ENCODE data around the gene LHFPL6.

LHFPL6 gene

GRCh38 chr13:39556866-39557265, 46.1 kb downstream of the LHFPL6 start:
- Histone ChIP-seq H3K4me3 (ENCODE audit: low read depth, low read length, poor library complexity, severe bottlenecking) (no peak overlapping the region), H3K9ac (ENCODE audit: low read length) (no peak overlapping the region), H3K27ac (ENCODE audit: low read depth, low read length, poor library complexity, severe bottlenecking) (no peak overlapping the region), H2AFZ (ENCODE audit: low read length) (no peak overlapping the region), H3K27me3 (ENCODE audit: insufficient read depth, low read length) (no peaks in the 10 kb centered on the region), H4K20me1 (ENCODE audit: insufficient read depth, low read length) (no peaks in the 10 kb centered on the region), H3K4me2 (ENCODE audit: low read length) (no peak overlapping the region), H3K36me3 (ENCODE audit: insufficient read depth, low read length) (no peaks in the 10 kb centered on the region), H3K9me3 (ENCODE audit: low read length) (no peaks in the 10 kb centered on the region), H3F3A (ENCODE audit: insufficient read depth, low read length) (no peaks in the 10 kb centered on the region), H3K9me2 (ENCODE audit: low read depth, low read length) (no peaks in the 10 kb centered on the region), H3K4me1 (ENCODE audit: insufficient read depth, low read length, severe bottlenecking) (no peaks in the 10 kb centered on the region), H3K79me2 (ENCODE audit: insufficient read depth, low read length) (no peaks in the 10 kb centered on the region)
- TF ChIP-seq, protein P1, sequence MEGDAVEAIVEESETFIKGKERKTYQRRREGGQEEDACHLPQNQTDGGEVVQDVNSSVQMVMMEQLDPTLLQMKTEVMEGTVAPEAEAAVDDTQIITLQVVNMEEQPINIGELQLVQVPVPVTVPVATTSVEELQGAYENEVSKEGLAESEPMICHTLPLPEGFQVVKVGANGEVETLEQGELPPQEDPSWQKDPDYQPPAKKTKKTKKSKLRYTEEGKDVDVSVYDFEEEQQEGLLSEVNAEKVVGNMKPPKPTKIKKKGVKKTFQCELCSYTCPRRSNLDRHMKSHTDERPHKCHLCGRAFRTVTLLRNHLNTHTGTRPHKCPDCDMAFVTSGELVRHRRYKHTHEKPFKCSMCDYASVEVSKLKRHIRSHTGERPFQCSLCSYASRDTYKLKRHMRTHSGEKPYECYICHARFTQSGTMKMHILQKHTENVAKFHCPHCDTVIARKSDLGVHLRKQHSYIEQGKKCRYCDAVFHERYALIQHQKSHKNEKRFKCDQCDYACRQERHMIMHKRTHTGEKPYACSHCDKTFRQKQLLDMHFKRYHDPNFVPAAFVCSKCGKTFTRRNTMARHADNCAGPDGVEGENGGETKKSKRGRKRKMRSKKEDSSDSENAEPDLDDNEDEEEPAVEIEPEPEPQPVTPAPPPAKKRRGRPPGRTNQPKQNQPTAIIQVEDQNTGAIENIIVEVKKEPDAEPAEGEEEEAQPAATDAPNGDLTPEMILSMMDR (IDR thresholded peaks at IDR 0.05; ENCODE audit: low read length): no peak
- TF ChIP-seq EZH2 (IDR thresholded peaks at IDR 0.05; ENCODE audit: borderline replicate concordance, low read length): no peak

DNA sequence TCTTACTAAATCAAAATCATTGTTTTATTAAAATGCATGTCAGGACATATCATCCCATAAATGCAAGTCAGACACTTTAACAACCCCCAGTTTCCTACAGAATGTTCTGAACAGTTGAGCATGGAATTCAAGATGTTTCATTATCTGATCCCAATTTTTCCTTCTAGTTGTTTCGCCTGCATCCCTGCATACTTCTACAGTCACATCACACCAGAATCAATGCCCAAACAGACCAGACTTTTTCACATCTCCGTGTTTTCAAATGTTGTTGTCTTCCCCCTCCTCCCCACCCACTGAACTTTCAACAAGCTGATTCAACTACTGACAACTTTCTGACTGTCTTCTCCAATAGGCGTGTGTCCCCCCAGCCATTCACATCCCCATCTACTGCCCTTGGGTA, 48.6 kb downstream of the LHFPL6 start:
- no peak for TF ChIP-seq EZH2 (IDR thresholded peaks at IDR 0.05; ENCODE audit: borderline replicate concordance, low read length)
- TF ChIP-seq, protein P1 (IDR thresholded peaks at IDR 0.05; ENCODE audit: low read length): no peak
- H3K9me3 ChIP-seq (ENCODE audit: low read length): no peaks in the 10 kb centered on the region
- H3K9me2 ChIP-seq (ENCODE audit: low read depth, low read length): no peaks in the 10 kb centered on the region
- no peaks in the 10 kb centered on the region for H3K4me1 ChIP-seq (ENCODE audit: insufficient read depth, low read length, severe bottlenecking)
- H3K9ac ChIP-seq (ENCODE audit: low read length): no peak overlapping the region
- no peak overlapping the region for H2AFZ ChIP-seq (ENCODE audit: low read length)
- no peaks in the 10 kb centered on the region for H3K79me2 ChIP-seq (ENCODE audit: insufficient read depth, low read length)
- H3K4me3 ChIP-seq (ENCODE audit: low read depth, low read length, poor library complexity, severe bottlenecking): no peak overlapping the region
- H4K20me1 ChIP-seq (ENCODE audit: insufficient read depth, low read length): no peaks in the 10 kb centered on the region
- H3K27me3 ChIP-seq (ENCODE audit: insufficient read depth, low read length): no peaks in the 10 kb centered on the region
- no peak overlapping the region for H3K27ac ChIP-seq (ENCODE audit: low read depth, low read length, poor library complexity, severe bottlenecking)
- no peaks in the 10 kb centered on the region for H3K36me3 ChIP-seq (ENCODE audit: insufficient read depth, low read length)
- H3F3A ChIP-seq (ENCODE audit: insufficient read depth, low read length): no peaks in the 10 kb centered on the region
- H3K4me2 ChIP-seq (ENCODE audit: low read length): no peak overlapping the region

GRCh38 chr13:39552246-39552645, 50.7 kb downstream of the LHFPL6 start:
- no peak for TF ChIP-seq EZH2 (IDR thresholded peaks at IDR 0.05; ENCODE audit: borderline replicate concordance, low read length)
- TF ChIP-seq, protein P1 (IDR thresholded peaks at IDR 0.05; ENCODE audit: low read length): no peak

More at GRCh38 chr13:39552246-39552645, 50.7 kb downstream of the LHFPL6 start:
- no peak overlapping the region for H2AFZ ChIP-seq (ENCODE audit: low read length)
- H3K9me3 ChIP-seq (ENCODE audit: low read length): no peaks in the 10 kb centered on the region
- H3F3A ChIP-seq (ENCODE audit: insufficient read depth, low read length): no peaks in the 10 kb centered on the region
- H4K20me1 ChIP-seq (ENCODE audit: insufficient read depth, low read length): no peaks in the 10 kb centered on the region
- H3K4me1 ChIP-seq (ENCODE audit: insufficient read depth, low read length, severe bottlenecking): no peaks in the 10 kb centered on the region
- H3K9ac ChIP-seq (ENCODE audit: low read length): no peak overlapping the region
- no peaks in the 10 kb centered on the region for H3K9me2 ChIP-seq (ENCODE audit: low read depth, low read length)
- H3K36me3 ChIP-seq (ENCODE audit: insufficient read depth, low read length): no peaks in the 10 kb centered on the region
- no peak overlapping the region for H3K27ac ChIP-seq (ENCODE audit: low read depth, low read length, poor library complexity, severe bottlenecking)
- H3K4me2 ChIP-seq (ENCODE audit: low read length): no peak overlapping the region
- no peaks in the 10 kb centered on the region for H3K79me2 ChIP-seq (ENCODE audit: insufficient read depth, low read length)
- no peak overlapping the region for H3K4me3 ChIP-seq (ENCODE audit: low read depth, low read length, poor library complexity, severe bottlenecking)
- no peaks in the 10 kb centered on the region for H3K27me3 ChIP-seq (ENCODE audit: insufficient read depth, low read length)

All from OCI-LY1 (cell line).